Ovary (tissue), 3 donors: ENCODE data around the gene RILP.

Experiments
- CTCF ChIP-seq, 3 donors: fragments of 450-650 bp in 2 of 3; fragments of 200-600 bp in 1 of 3; IDR thresholded peaks; one replicate each; pipeline versions ENCODE4 v1.5.1 to v1.8.0; 2016 to 2022; ENCODE audit warnings: antibody characterized with exemption in 3 of 3, mild to moderate bottlenecking in 1 of 3
- EP300 ChIP-seq: sonication (generic); formaldehyde crosslinking; IDR thresholded peaks from one replicate; pipeline ENCODE4 v1.6.1; 2017; ENCODE audit warnings: antibody characterized with exemption
- POLR2A ChIP-seq: fragments of 450-650 bp; IDR thresholded peaks from one replicate; pipeline ENCODE4 v1.6.1; 2017; ENCODE audit warnings: antibody characterized with exemption, mild to moderate bottlenecking, moderate library complexity
- donor health status: DM: no; HTN: no; CAD: no.

GRCh38 chr17:1624650-1625049, 25.0 kb downstream of the RILP start:
- no peak for TF ChIP-seq POLR2A
- TF ChIP-seq CTCF (IDR thresholded peaks at IDR 0.05) = no peak
- no peak for TF ChIP-seq EP300
